Measurements from ENCODE around the gene TNFRSF19. TPM values are rescaled to one million over a fixed set of nuclear protein-coding genes. Genes with fewer than 3 reads are reported as not detected.
A peak's percentile ranks its signal among the peaks of the same experiment; 100 is the strongest.

TNFRSF19 gene
- total RNA-seq, 3 donors from 2014 or later (not counting 1 experiment from before 2014, with no cell fraction given): 0.07 to 0.60 (median 0.36) TPM

GRCh38 chr13:23644126-23644419 is 73.9 kb downstream of the TNFRSF19 start:
- no peak overlapping the region for H3K4me3 ChIP-seq (ENCODE audit: low read length)
- no peaks in the 10 kb centered on the region for H3K27me3 ChIP-seq (ENCODE audit: control insufficient read depth, insufficient read depth, low read length)
- intact Hi-C loops (cut with micrococcal nuclease): no loop called here
- no peak for ATAC-seq
- no peak for DNase-seq
- H3K4me1 ChIP-seq (ENCODE audit: control insufficient read depth, insufficient read depth, low read length): no peaks in the 10 kb centered on the region
- Mint-ChIP-seq H3K9me3 (no peaks in the 10 kb centered on the region), H3K4me3 (no peak overlapping the region), H3K27me3 (ENCODE audit: low read depth in 2 of 2) (peaks cover 26 to 45% of the 10 kb centered on the region in 2 donors), H3K36me3 (peaks cover 9% of the 10 kb centered on the region), H3K4me1 (no peaks in the 10 kb centered on the region), H3K27ac (no peak overlapping the region)
- H3K9me3 ChIP-seq (ENCODE audit: control insufficient read depth, insufficient read depth, low read length): no peaks in the 10 kb centered on the region
- 67% methylated on average over 1 of the region's 2 CpGs for WGBS (ENCODE audit: insufficient coverage)
- no peak overlapping the region for H3K27ac ChIP-seq (ENCODE audit: low read length)
- H3K36me3 ChIP-seq (ENCODE audit: control insufficient read depth, insufficient read depth, low read length): no peaks in the 10 kb centered on the region
- no peak for TF ChIP-seq CTCF (IDR thresholded peaks at IDR 0.05)

- 84% methylated on average over 5 of the region's 5 CpGs for WGBS (ENCODE audit: insufficient coverage)
- H3K4me3 ChIP-seq (ENCODE audit: low read length): no peak overlapping the region
- no peaks in the 10 kb centered on the region for H3K9me3 ChIP-seq (ENCODE audit: control insufficient read depth, insufficient read depth, low read length)
- DNase-seq (no peak), ATAC-seq (no peak)
- no peak for TF ChIP-seq CTCF (IDR thresholded peaks at IDR 0.05)
- no peaks in the 10 kb centered on the region for H3K9me3 Mint-ChIP-seq
- peaks cover 30 to 50% of the 10 kb centered on the region in 2 donors for H3K27me3 Mint-ChIP-seq (ENCODE audit: low read depth in 2 of 2)
- H3K27me3 ChIP-seq (ENCODE audit: control insufficient read depth, insufficient read depth, low read length): peaks cover under 1% of the 10 kb centered on the region
- no peak overlapping the region for H3K27ac Mint-ChIP-seq
- H3K36me3 Mint-ChIP-seq: peaks cover 9% of the 10 kb centered on the region
- H3K4me3 Mint-ChIP-seq: no peak overlapping the region
- no peak overlapping the region for H3K27ac ChIP-seq (ENCODE audit: low read length)
- intact Hi-C loops (cut with micrococcal nuclease): no loop called here
- H3K4me1 ChIP-seq (ENCODE audit: control insufficient read depth, insufficient read depth, low read length): no peaks in the 10 kb centered on the region
- no peaks in the 10 kb centered on the region for H3K36me3 ChIP-seq (ENCODE audit: control insufficient read depth, insufficient read depth, low read length)
- no peaks in the 10 kb centered on the region for H3K4me1 Mint-ChIP-seq
Measured at GRCh38 chr13:23644527-23645138, 74.4 kb downstream of the TNFRSF19 start.

GRCh38 chr13:23645851-23646250 is 75.6 kb downstream of the TNFRSF19 start:
- Histone ChIP-seq H3K27me3 (ENCODE audit: control insufficient read depth, insufficient read depth, low read length) (peaks cover 9% of the 10 kb centered on the region), H3K9me3 (ENCODE audit: control insufficient read depth, insufficient read depth, low read length) (no peaks in the 10 kb centered on the region), H3K4me3 (ENCODE audit: low read length) (no peak overlapping the region), H3K36me3 (ENCODE audit: control insufficient read depth, insufficient read depth, low read length) (no peaks in the 10 kb centered on the region), H3K4me1 (ENCODE audit: control insufficient read depth, insufficient read depth, low read length) (no peaks in the 10 kb centered on the region), H3K27ac (ENCODE audit: low read length) (no peak overlapping the region)
- intact Hi-C loops (cut with micrococcal nuclease): no loop called here
- no peak for ATAC-seq
- Mint-ChIP-seq H3K27ac (no peak overlapping the region), H3K27me3 (ENCODE audit: low read depth in 2 of 2) (peaks cover 34 to 63% of the 10 kb centered on the region in 2 donors), H3K9me3 (no peaks in the 10 kb centered on the region), H3K36me3 (peaks cover 9% of the 10 kb centered on the region), H3K4me1 (peaks cover under 1 to 2% of the 10 kb centered on the region in 2 donors), H3K4me3 (no peak overlapping the region)
- no peak for DNase-seq
- no peak for TF ChIP-seq CTCF (IDR thresholded peaks at IDR 0.05)
- WGBS (ENCODE audit: insufficient coverage): 96% methylated on average over 4 of the region's 5 CpGs

GRCh38 chr13:23651439-23651838 is 81.2 kb downstream of the TNFRSF19 start:
- H3K36me3 Mint-ChIP-seq: peaks cover 9% of the 10 kb centered on the region
- peak in 2 of 3 donors; percentile 11 to 42 for ATAC-seq
- no peak for TF ChIP-seq CTCF (IDR thresholded peaks at IDR 0.05)
- peaks cover 31 to 34% of the 10 kb centered on the region in 2 donors for H3K4me1 Mint-ChIP-seq
- intact Hi-C loops (cut with micrococcal nuclease): no loop called here
- Histone ChIP-seq H3K27me3 (ENCODE audit: control insufficient read depth, insufficient read depth, low read length) (peaks cover 13% of the 10 kb centered on the region), H3K4me3 (ENCODE audit: low read length) (no peak overlapping the region), H3K9me3 (ENCODE audit: control insufficient read depth, insufficient read depth, low read length) (no peaks in the 10 kb centered on the region), H3K4me1 (ENCODE audit: control insufficient read depth, insufficient read depth, low read length) (peaks cover 17% of the 10 kb centered on the region), H3K36me3 (ENCODE audit: control insufficient read depth, insufficient read depth, low read length) (no peaks in the 10 kb centered on the region), H3K27ac (ENCODE audit: low read length) (no peak overlapping the region)
- no peak overlapping the region for H3K4me3 Mint-ChIP-seq
- H3K27me3 Mint-ChIP-seq (ENCODE audit: low read depth in 2 of 2): peaks cover 36 to 64% of the 10 kb centered on the region in 2 donors
- H3K9me3 Mint-ChIP-seq: no peaks in the 10 kb centered on the region
- H3K27ac Mint-ChIP-seq: no peak overlapping the region
- 73% methylated on average over 1 of the region's 1 CpG for whole genome bisulfite sequencing (ENCODE audit: insufficient coverage)
- DNase-seq: no peak
